ENCODE data around the gene POLR1C.

GRCh38 chr6:43492673-43493072, 24.2 kb upstream of the POLR1C start:
- TF ChIP-seq EZH2 (IDR thresholded peaks at IDR 0.05; ENCODE audit: insufficient read depth, poor library complexity, severe bottlenecking) (no peak), EZH2phosphoT487 (IDR thresholded peaks at IDR 0.05; ENCODE audit: insufficient read depth, low read depth) (no peak)
